ENCODE results near the gene EXOC6B. TPM values are rescaled to one million over a fixed set of nuclear protein-coding genes. Genes with fewer than 3 reads are reported as not detected.

EXOC6B gene
- total RNA-seq, 1 donor from 2014 or later: 31.6 TPM

- peak; percentile 80 for ATAC-seq
Observed at GRCh38 chr2:72788756-72789155, 37.1 kb downstream of the EXOC6B start.

- no peak for ATAC-seq
Observed at GRCh38 chr2:72785517-72785916, 40.3 kb downstream of the EXOC6B start.

GRCh38 chr2:72782520-72782919 lies 43.3 kb downstream of the EXOC6B start:
- ATAC-seq: no peak

- no peak for ATAC-seq
Observed at GRCh38 chr2:72781480-72781879, 44.4 kb downstream of the EXOC6B start.

GRCh38 chr2:72780477-72780876 lies 45.4 kb downstream of the EXOC6B start:
- ATAC-seq: no peak

GRCh38 chr2:72779495-72779894 lies 46.3 kb downstream of the EXOC6B start:
- ATAC-seq: no peak

GRCh38 chr2:72778410-72778809 lies 47.4 kb downstream of the EXOC6B start:
- ATAC-seq: peak; percentile 64

GRCh38 chr2:72770879-72771461 lies 54.9 kb downstream of the EXOC6B start:
- ATAC-seq: peak; percentile 63

GRCh38 chr2:72765997-72766609 lies 59.7 kb downstream of the EXOC6B start:
- ATAC-seq: peak; percentile 99

- ATAC-seq: no peak
Observed at GRCh38 chr2:72762276-72762675, 63.6 kb downstream of the EXOC6B start.

GRCh38 chr2:72759755-72760154 lies 66.1 kb downstream of the EXOC6B start:
- ATAC-seq: no peak

- ATAC-seq: peak; percentile 32
Observed at GRCh38 chr2:72757177-72757775, 68.6 kb downstream of the EXOC6B start.

- no peak for ATAC-seq
Observed at GRCh38 chr2:72755647-72756423, 70.0 kb downstream of the EXOC6B start.

GRCh38 chr2:72754628-72755320 lies 71.1 kb downstream of the EXOC6B start:
- no peak for ATAC-seq

GRCh38 chr2:72750977-72751639 lies 74.7 kb downstream of the EXOC6B start:
- ATAC-seq: no peak

GRCh38 chr2:72750466-72750865 lies 75.4 kb downstream of the EXOC6B start:
- no peak for ATAC-seq

- no peak for ATAC-seq
Observed at GRCh38 chr2:72747344-72747743, 78.5 kb downstream of the EXOC6B start.

- ATAC-seq: peak; percentile 48
Observed at GRCh38 chr2:72745679-72746368, 80.0 kb downstream of the EXOC6B start.

- peak; percentile 66 for ATAC-seq
Observed at GRCh38 chr2:72744049-72744448, 81.8 kb downstream of the EXOC6B start.

- peak; percentile 15 for ATAC-seq
Observed at GRCh38 chr2:72743481-72743880, 82.4 kb downstream of the EXOC6B start.

GRCh38 chr2:72738096-72738495 lies 87.7 kb downstream of the EXOC6B start:
- ATAC-seq: no peak

- no peak for ATAC-seq
Observed at GRCh38 chr2:72734432-72734831, 91.4 kb downstream of the EXOC6B start.

Measured in esophagus mucosa (tissue), 1 donor.